HL-60 (cell line): ENCODE results near the gene KCNK15.

Experiments
- CTCF ChIP-seq: IDR thresholded peaks from one replicate; pipeline ENCODE4 v1.5.1; 2011; ENCODE audit warnings: low read length, control low read depth, inconsistent platforms; ENCODE audit not compliant: insufficient read depth
- GABPA ChIP-seq: IDR thresholded peaks from 2 replicates; pipeline ENCODE4 v1.6.1; 2012; ENCODE audit warnings: low read depth
- REST ChIP-seq: IDR thresholded peaks from 2 replicates; pipeline ENCODE4 v1.6.1; 2012; ENCODE audit warnings: low read depth; ENCODE audit not compliant: insufficient replicate concordance

- TF ChIP-seq CTCF (no peak), GABPA (no peak), REST (no peak)
Measured at GRCh38 chr20:44731657-44732056, 14.0 kb upstream of the KCNK15 start.
